HPDE6-E6E7 (cell line): ENCODE measurements around the gene EIF1.
"Not testable (repeated sequence)": the region's sequence is repeated elsewhere in the genome, so short reads cannot be mapped to it uniquely, and the experiment has no call there.

Experiments used
- DNase-seq: peaks from one replicate; pipeline ENCODE4 v3.0.0; 2011; ENCODE audit warnings: missing footprints; ENCODE audit errors: extremely low spot score

Gene EIF1

DNA sequence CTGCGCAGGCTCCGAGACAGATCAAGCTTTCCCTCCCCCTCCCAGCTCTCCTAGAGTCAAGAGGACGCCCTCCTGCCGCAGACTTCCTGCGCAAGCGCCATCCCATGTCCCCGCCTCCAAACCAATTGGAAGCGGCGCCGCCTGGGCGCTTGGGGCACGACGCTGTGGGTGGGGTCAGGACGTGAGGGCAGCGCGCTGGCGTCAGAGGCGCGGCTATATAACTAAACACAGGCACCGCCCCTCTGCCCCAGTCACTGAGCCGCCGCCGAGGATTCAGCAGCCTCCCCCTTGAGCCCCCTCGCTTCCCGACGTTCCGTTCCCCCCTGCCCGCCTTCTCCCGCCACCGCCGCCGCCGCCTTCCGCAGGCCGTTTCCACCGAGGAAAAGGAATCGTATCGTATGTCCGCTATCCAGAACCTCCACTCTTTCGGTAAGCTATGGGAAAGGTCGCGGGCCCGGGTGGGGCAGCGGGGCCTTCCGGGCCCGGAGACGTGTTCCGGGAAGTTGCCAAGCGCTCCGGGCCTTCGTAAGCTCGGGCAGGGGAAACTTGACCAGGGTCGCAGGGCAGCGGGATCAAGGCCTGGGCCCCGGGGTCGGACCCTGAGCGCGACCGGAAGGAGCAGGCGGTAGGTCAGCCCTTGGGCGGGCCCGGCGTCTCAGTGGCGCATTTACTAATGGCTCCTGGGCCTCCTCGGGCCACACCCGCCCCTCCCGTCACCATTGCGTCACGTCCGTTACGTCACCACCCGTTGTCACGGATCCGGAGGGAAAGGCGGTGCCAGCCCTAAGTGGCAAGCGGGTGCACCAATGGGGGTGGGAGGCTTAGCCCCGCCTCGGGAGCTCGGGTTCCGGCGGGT lies at the start of gene EIF1:
TSS of gene EIF1 (plus strand) at position 245 of the 856 bp plus-strand sequence. CDS start at position 399, 154 bp downstream.
- peak; percentile 93 for DNase-seq

DNA sequence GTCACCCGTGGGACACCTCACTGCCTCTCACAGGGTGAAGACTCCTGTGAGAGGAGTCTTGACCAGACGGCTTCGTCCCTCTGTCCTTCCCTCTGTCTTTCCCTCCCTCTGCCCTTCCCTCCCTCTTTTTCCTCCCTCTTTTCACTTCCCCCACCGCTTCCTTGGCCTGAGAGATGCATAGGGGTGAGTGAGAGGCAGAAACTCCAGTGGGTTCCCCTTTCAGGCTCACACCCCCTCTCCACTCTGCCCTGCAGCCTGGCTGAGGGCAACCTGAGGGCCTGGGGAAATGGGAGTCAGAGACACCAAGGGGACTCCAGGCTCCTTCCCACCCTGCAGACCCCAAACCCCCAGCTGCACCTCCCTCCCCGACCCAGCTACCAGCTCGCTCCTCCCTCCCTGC lies 49.7 kb upstream of the EIF1 start:
- DNase-seq, result no peak

- DNase-seq, result no peak
Measured at GRCh38 chr17:41639492-41640473, 48.9 kb upstream of the EIF1 start.

GRCh38 chr17:41640596-41640995 lies 48.1 kb upstream of the EIF1 start:
- DNase-seq, result not testable (repeated sequence)

DNA sequence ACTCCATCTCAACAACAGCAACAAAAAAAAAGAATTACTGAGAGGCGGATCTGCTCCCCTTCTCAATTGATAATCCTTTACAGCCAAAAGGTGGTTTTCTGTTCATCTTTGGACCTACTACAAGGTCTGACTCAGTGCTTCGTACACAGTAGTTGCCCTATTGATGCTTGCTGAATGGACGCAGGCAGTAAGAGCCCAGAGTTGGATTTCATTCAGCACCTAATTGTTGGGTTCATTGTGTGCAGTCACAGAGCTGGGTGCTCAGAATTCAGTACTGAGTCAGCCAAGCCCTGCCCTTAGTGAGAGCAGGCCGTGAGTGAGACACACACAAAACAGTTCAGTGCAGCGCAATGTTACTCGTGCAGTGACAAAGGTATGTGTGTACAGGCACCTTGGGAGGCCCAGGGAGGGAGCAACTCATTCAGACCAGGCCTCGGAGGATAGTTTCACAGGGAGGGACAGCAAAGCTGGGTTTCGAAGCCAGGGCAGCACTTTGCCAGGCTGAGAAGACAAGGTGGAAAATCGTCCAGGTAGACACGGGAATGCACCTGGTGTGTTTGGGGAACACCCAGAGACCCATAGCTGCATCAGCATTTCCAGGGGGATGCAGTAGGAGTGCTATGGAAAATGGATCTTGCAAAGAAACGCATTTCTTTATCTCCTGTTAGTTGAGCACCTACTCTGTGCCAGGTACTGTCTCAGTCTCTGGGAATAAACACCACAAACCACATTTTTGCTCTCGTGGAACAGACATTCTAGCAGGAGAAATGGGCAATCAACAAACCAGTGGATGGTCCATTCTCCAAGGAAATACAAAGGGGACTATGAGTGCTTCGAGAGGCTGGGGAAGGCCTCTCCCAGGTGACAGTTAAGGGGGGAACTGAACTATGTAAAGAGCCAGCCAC lies 46.2 kb upstream of the EIF1 start:
- DNase-seq, result no peak

DNA sequence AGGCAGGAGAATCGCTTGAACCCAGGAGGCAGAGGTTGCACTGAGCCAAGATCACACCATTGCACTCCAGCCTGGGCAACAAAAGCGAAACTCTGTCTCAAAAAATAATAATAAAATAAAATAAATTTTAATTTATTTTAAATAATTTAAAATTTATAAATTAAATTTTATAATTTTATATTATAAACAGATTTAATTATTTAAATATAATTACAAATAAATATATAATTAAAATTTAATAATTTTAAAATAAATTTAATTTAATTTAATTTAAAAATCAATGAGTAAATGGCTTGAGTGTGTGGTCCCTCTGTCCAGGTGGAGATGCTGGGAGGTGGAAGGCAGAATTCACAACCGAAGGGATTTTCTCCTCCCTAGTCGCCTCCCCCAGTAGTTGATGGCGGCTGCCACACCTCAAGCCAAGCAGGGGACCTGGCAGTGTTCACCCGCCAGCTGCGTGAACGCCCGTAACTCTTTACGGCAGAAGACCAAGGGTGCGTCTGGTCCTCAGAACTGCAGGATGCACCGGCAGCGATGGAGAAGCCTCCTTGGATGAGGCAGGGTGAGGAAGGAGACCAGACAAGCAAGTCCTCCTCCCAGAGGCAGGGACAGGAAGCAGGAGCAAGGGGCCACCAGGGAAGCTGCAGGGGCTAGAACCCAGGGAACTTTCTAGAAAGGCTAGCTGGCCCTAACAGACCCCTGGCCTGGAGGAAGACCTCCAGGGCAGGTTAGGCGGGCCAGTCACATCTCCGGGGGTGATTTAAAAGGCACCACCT lies 41.5 kb upstream of the EIF1 start:
- no peak for DNase-seq

DNA sequence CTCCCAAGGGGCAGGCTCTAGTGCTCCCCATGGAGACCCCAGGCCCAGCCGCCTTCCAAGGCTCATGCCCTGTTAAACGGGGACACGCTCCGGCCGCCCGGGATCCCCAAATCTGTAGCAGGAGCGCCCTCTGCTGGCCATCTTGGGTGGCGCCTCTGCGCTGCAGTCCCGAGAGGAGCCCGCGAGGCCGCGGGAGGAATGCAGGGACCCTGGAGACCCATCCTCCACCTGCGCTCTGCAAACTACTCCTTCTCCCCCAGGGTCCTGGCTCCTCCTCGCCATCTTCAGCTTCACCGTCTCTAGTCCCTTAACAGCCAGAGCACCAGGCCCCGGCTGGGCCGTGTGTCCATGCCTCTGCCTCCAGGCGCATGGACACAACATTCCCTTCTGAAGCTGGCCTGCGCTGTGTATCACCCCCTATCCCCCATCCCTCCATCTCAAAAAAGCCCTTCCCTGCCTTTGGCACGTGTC lies 40.7 kb upstream of the EIF1 start:
- no peak for DNase-seq

DNA sequence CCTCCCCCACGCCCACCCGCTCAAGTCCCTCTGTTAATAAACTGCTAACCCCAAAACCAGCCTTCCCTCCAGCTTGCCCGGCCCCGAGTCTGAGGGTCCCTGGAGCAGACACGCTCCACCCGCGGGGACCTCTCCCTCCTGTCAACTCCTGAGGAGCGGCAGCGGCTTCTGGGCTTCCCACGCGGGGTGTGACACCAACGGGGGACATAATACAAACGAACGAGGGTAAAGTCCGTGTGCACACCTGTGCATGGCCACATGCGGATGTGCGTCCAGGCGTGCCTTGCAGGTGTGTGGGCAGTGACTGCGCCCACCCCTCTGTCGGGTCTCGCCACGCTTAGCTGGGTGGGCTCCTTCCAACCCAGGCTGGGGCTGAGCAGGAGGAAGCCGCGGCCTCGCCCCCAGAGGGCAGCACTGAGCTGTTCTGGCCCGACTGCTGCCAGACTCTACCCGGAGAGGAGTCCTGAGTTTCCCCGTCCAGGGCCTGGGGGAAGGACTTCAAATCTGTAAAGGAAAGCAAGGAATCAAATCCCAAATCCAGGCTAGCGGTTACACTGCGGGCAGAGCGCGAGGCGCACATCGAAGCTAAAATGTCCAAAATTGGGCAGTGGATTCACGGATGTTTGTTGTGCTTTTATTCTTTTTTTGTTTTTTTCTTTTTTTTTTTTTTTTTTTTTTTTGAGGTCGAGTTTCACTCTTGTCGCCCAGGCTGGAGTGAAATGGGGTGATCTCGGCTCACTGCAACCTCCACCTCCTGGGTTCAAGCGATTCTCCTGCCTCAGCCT lies 40.1 kb upstream of the EIF1 start:
- no peak for DNase-seq

DNA sequence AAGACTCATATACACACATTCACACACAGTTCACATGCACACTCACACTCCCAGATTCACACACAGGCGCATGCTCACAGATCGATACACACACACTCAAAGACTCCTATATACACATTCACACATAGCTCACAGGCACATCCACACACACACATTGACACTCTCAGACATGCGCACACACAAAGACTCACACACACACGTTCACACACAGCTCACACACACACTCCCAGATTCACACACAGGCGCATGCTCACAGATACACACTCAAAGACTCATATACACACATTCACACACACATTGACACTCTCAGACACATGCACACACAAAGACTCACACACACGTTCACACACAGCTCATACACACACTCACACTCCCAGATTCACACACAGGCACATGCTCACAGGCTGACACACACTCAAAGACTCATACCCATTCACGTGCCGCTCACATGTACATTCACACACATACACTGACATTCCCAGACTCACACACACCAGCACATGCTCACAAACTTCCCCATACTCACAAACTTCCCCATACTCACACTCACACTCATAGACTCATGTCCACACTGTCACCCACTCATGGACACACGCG lies 38.7 kb upstream of the EIF1 start:
- DNase-seq, result no peak

- no peak for DNase-seq
Measured at GRCh38 chr17:41650794-41651624, 37.7 kb upstream of the EIF1 start.

GRCh38 chr17:41651625-41652460 lies 36.8 kb upstream of the EIF1 start:
- peak; percentile 79 for DNase-seq

DNA sequence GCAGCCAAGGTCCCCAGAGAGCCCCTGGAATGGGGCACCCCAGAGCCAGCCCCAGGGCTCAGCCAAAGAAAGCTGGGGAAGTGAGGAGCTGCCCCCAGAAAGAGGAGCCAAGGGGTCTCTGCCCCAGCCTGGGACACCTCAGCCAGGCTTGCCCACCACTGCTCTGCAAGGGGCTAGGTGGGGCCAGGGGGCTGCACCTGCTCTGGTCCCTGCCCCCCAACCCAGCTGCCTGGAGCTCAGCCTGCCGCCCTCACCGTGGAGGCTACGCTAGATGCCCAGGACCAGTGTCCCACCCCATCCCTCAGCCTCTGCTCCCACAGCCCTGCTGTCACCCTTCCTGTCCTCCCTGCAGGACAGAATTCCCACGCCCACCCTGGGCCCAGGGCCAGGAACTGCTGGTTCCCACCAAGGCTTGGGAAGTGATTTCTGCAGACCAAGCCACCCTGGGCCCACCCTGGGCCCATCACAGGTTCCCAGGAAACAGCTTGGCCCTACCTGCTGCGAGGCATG lies 36.2 kb upstream of the EIF1 start:
- DNase-seq, result no peak

- no peak for DNase-seq
Measured at GRCh38 chr17:41653421-41653820, 35.3 kb upstream of the EIF1 start.

- peak; percentile 96 for DNase-seq
Measured at GRCh38 chr17:41653892-41654677, 34.6 kb upstream of the EIF1 start.

- no peak for DNase-seq
Measured at GRCh38 chr17:41654678-41655607, 33.7 kb upstream of the EIF1 start.
